MCF 10A (cell line): ENCODE data around the gene ZNF423. TPM values are rescaled to one million over a fixed set of nuclear protein-coding genes. Genes with fewer than 3 reads are reported as not detected.

Experiments
- BruUV-seq: library from RNA; stranded (reverse); fragments of 400-500 nt; replicated peaks from 2 replicates; lab custom pipeline; 2021; lab: Mats Ljungman, UMichigan
- CTCF ChIA-PET: fragments of 300-600 bp; sonication (Branson Sonifier 250); formaldehyde crosslinking; extraction: SDS; loops from one replicate; lab custom pipeline; 2021; ENCODE audit warnings: antibody characterized with exemption, inconsistent platforms; lab: Yijun Ruan, JAX
- POLR2A ChIA-PET: fragments of 300-600, 350-650 bp; sonication (Branson Sonifier 250); formaldehyde crosslinking; extraction: SDS; loops from one replicate; lab custom pipeline; 2020; ENCODE audit warnings: antibody characterized with exemption, inconsistent platforms; lab: Yijun Ruan, JAX
- DNase-seq: peaks from one replicate; pipeline ENCODE4 v3.0.0-alpha.2; 2018; ENCODE audit not compliant: unreplicated experiment
- H3K27ac Mint-ChIP-seq: one replicate; pipeline ENCODE4 v1.8.0; 2022; ENCODE audit warnings: mild to moderate bottlenecking, low read depth, mixed read lengths; ENCODE audit not compliant: unreplicated experiment
- H3K27me3 Mint-ChIP-seq: one replicate; pipeline ENCODE4 v1.8.0; 2022; ENCODE audit warnings: mixed read lengths; ENCODE audit not compliant: insufficient read depth, unreplicated experiment
- H3K36me3 Mint-ChIP-seq: one replicate; pipeline ENCODE4 v1.8.0; 2022; ENCODE audit warnings: mild to moderate bottlenecking, moderate library complexity, mixed read lengths; ENCODE audit not compliant: insufficient read depth, unreplicated experiment
- H3K4me1 Mint-ChIP-seq: one replicate; pipeline ENCODE4 v1.8.0; 2022; ENCODE audit warnings: mixed read lengths; ENCODE audit not compliant: insufficient read depth, unreplicated experiment
- H3K4me3 Mint-ChIP-seq: one replicate; pipeline ENCODE4 v1.8.0; 2022; ENCODE audit warnings: mild to moderate bottlenecking, moderate library complexity, mixed read lengths; ENCODE audit not compliant: unreplicated experiment
- H3K9me3 Mint-ChIP-seq: one replicate; pipeline ENCODE4 v1.8.0; 2022; ENCODE audit warnings: mixed read lengths; ENCODE audit not compliant: unreplicated experiment
- intact Hi-C: fragments of 100-400 bp; cut with micrococcal nuclease; formaldehyde crosslinking; loops from 2 replicates; pipeline ENCODE4 v1.14.1; 2022
- total RNA-seq: library from RNA; stranded (reverse); gene quantifications from 2 replicates; pipeline ENCODE4 v1.2.3, GENCODE V29; 2022
- TF ChIP-seq, protein P1 (sequence below): fragments of 200-600 bp; IDR thresholded peaks from one replicate; pipeline ENCODE4 v1.8.0; 2022; ENCODE audit warnings: antibody characterized with exemption, mild to moderate bottlenecking; ENCODE audit not compliant: unreplicated experiment

Gene ZNF423
- total RNA-seq, 1 experiment from 2014 or later: not detected

DNA sequence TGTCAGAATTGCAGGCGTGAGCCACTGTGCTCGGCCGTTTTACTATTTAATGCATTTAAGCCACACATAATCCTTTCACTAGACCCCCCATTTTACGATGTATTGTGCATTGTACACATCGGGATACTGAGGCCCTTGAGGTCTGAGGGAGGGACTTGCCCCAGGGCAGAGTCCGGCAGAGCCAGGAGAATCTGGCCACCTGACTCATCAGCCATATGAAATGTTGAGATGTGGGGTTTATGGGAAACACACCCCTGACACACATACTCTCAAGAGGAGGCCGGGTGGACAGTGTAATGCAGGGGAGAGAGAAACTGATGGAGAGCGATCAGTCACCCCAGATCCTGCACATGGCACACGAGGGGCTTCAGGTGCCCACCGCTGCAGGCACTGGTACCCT, 196.6 kb downstream of the ZNF423 start:
- H3K27me3 Mint-ChIP-seq: peaks cover 46% of the 10 kb centered on the region
- H3K4me1 Mint-ChIP-seq: no peaks in the 10 kb centered on the region
- no peak for DNase-seq
- intact Hi-C loops: no loop called here
- H3K27ac Mint-ChIP-seq: no peak overlapping the region
- BruUV-seq: no TSS peak
- ChIA-PET POLR2A (interaction anchor here (0.6 kb wide), 1 partner anchor 19 kb away, joined by 4 read pairs; no protein-coding TSS in a partner anchor), CTCF (no interaction called here)
- H3K4me3 Mint-ChIP-seq: no peak overlapping the region
- no peaks in the 10 kb centered on the region for H3K9me3 Mint-ChIP-seq
- no peaks in the 10 kb centered on the region for H3K36me3 Mint-ChIP-seq
- TF ChIP-seq, protein P1, sequence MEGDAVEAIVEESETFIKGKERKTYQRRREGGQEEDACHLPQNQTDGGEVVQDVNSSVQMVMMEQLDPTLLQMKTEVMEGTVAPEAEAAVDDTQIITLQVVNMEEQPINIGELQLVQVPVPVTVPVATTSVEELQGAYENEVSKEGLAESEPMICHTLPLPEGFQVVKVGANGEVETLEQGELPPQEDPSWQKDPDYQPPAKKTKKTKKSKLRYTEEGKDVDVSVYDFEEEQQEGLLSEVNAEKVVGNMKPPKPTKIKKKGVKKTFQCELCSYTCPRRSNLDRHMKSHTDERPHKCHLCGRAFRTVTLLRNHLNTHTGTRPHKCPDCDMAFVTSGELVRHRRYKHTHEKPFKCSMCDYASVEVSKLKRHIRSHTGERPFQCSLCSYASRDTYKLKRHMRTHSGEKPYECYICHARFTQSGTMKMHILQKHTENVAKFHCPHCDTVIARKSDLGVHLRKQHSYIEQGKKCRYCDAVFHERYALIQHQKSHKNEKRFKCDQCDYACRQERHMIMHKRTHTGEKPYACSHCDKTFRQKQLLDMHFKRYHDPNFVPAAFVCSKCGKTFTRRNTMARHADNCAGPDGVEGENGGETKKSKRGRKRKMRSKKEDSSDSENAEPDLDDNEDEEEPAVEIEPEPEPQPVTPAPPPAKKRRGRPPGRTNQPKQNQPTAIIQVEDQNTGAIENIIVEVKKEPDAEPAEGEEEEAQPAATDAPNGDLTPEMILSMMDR: no peak

DNA sequence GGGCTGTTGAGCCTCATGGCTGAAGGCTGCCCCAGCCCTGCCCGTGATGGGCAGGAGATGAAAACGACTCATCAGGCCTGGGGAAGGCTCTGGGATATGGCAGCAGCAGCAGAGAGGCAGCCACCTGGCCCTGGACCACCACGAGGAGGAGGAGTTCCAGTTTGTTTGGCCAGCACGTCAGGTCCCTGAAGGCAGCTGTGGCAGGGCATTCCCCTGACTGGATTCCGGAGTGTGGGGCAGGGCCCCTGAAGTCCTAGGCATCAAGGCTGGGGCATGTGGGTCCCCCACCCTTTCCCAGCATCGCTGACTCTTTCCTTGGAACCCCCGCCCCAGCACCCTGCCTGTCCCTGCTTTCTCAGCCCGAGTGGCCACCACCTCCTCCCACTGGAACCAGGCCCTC, 197.4 kb downstream of the ZNF423 start:
- no peak overlapping the region for H3K4me3 Mint-ChIP-seq
- no peaks in the 10 kb centered on the region for H3K9me3 Mint-ChIP-seq
- no peak for DNase-seq
- TF ChIP-seq, protein P1: no peak
- intact Hi-C loops: no loop called here
- ChIA-PET CTCF (no interaction called here), POLR2A (no interaction called here)
- no peak overlapping the region for H3K27ac Mint-ChIP-seq
- peaks cover 50% of the 10 kb centered on the region for H3K27me3 Mint-ChIP-seq
- no TSS peak for BruUV-seq
- H3K36me3 Mint-ChIP-seq: no peaks in the 10 kb centered on the region
- H3K4me1 Mint-ChIP-seq: no peaks in the 10 kb centered on the region

DNA sequence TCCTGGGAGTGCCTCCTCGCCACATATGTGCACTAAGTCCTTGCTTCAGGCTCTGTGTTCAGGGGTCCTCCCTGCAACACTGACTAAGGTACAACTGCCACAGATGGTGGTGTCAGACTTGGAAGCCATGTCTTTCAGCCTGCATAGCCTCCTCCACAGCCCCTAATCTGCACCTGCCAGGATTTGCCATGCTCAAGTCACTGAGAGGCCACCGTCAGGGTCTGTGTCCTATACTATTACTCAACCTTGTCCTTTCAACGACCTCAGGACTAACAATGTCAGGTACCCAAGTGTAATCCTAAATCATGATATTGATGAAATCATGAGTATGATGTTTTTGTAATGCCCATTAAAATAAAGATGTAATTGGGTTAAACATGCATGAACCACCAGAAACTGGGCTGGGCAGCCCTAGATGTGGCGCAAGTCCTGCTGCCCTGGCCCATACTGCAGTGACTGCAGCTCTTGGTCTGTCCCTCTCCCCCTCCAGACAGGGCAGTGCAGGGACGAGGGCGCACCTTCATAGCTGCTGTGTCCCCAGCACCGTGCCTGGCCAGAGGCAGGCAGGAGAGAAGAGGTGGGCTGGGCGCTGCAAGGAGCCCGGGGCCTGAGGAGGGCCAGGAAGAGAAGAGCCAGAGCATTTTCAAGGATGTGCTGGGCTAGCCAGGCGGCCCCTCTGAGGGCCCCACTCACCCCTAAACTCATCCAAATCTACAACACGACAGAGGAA, 198.0 kb downstream of the ZNF423 start:
- no TSS peak for BruUV-seq

DNA sequence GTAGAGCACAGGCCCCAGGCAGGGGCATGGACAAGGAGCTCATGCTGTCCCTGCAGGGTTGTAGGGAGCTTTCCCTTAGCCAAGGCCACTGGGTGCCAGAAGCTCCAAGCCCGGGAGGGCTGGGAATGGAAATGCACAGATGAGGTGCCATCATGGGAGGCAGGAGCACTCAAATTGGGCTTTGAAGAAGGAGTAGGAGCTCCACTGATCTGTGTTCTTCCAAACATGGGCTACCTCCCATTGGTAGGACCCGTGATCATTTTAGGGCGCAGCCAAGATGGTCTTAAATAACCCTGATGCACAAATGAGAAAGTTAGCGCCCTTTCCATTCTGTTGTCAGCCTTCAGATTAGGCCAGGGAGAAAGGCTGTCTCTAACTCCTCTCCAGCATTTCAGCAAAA, 201.5 kb downstream of the ZNF423 start:
- DNase-seq: no peak
- Mint-ChIP-seq H3K27me3 (peaks cover 31% of the 10 kb centered on the region), H3K4me3 (no peak overlapping the region), H3K27ac (no peak overlapping the region), H3K4me1 (no peaks in the 10 kb centered on the region), H3K9me3 (no peaks in the 10 kb centered on the region), H3K36me3 (no peaks in the 10 kb centered on the region)
- POLR2A ChIA-PET: no interaction called here
- TF ChIP-seq, protein P1: no peak
- BruUV-seq: no TSS peak
- CTCF ChIA-PET: interaction anchor here (0.6 to 1.2 kb wide), 4 partner anchors 11 to 1333 kb away, joined by 3 to 4 read pairs (median 3); no protein-coding TSS in a partner anchor
- intact Hi-C loops: no loop called here

More for the DNA sequence above, 198.0 kb downstream of the ZNF423 start:
- Mint-ChIP-seq H3K4me3 (no peak overlapping the region), H3K36me3 (no peaks in the 10 kb centered on the region), H3K9me3 (no peaks in the 10 kb centered on the region), H3K4me1 (no peaks in the 10 kb centered on the region), H3K27me3 (peaks cover 48% of the 10 kb centered on the region), H3K27ac (no peak overlapping the region)
- DNase-seq: no peak
- POLR2A ChIA-PET: no interaction called here
- intact Hi-C loops: no loop called here
- CTCF ChIA-PET: interaction anchor here (0.7 kb wide), 1 partner anchor 653 kb away, joined by 3 read pairs; no protein-coding TSS in a partner anchor
- TF ChIP-seq, protein P1: no peak
